Measurements from ENCODE around the gene UQCC2. TPM values are rescaled to one million over a fixed set of nuclear protein-coding genes. Genes with fewer than 3 reads are reported as not detected.

The UQCC2 gene
- total RNA-seq, 1 experiment from 2014 or later, result 41.7 TPM

DNA sequence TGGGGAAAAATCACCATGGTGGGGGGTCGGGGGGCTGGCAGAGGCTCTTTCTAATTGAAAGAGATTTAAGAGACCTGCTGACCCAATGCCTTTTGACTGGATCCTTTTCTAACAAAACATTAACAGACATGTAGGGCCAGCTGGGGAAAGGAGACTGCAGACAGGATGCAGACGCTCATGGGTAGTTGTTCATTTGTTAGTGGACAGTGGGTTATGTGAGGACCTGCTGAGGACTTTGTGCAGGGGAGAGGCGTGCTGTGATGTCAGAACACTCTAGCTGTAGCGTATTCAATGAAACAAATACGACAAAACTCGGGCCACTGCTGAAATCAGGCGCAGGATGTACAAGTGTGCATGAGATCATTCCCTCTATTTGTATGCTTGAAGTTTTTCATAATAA, 34.0 kb upstream of the UQCC2 start:
- in situ Hi-C loops (cut with HindIII; ENCODE audit: low pct_unique_long_range_greater_than_20kb, low sequenced_read_pairs), result no loop called here
- no peak for DNase-seq (ENCODE audit: low read depth)

DNA sequence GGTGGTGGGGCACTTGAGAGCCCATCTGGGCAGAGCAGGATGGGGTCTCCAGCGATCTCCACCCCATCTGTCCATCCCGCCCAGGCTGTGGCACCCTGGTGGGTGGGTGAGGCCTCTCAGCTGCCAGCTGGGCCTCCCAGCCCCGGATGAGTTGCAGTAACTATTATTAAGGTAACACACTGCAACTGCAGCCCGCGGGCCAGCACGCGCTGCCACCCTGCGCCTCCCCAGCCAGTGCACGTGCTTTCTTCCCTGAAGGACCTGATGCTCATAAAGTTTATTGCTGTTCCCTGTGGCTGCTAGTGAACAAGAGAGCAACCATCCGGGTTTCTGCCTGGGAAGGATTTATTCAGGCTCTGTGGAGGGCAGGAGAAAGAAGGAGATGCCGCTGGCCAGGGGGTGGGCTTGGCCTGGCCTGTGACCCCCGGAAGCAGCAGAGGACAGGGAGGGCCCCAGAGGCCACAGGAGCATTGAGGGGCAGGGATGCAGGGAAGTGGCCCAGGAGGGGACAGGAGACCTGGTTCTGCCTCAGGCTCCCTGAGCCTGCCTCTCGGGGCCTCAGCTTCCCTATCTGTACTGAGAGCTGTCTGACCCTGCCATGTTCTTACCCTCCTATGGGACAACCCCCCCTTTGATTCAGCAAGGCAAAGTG, 33.5 kb upstream of the UQCC2 start:
- in situ Hi-C loops (cut with HindIII; ENCODE audit: low pct_unique_long_range_greater_than_20kb, low sequenced_read_pairs), result no loop called here
- no peak for DNase-seq (ENCODE audit: low read depth)

DNA sequence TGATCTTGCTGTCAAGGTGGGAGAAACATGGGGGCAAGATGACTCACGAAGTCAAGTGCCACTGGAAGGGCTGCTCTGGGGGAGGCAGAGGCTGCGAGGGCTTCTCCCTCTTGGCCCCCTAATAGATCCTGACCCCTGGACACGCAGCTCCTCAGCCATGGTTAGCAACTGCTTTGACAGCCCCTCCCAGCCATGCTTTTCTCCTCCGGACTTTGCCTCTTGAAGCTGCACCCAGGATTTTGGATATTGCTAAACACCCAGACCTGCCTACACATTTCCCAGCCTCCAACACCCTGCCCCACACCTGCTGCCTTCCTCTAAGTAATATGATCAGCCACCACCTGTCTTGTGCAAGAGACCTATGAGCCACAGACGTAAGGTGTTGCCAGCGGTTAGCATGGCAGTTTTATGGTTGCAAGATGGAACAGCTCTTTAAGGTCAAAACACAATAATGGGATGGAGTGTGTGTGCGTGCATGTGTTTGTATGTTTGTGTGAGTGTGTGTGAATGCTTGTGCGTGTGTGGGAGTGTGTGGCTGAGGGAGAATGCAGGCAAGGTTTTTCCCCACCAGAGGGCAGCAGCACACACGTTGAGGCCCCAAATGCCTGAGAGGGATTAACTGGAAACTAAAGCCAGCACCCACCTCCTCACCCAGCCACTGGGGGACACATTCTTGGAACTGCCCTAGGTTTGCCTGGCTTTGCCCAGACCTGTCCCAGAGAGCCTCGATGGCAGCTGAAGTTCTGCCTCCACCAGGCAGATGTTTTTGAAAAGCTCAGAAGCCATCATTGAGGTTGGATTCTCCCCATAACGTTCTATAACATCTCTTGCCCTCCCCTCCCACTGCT, 32.7 kb upstream of the UQCC2 start:
- in situ Hi-C loops (cut with HindIII; ENCODE audit: low pct_unique_long_range_greater_than_20kb, low sequenced_read_pairs), result no loop called here
- peak; percentile 65 for DNase-seq (ENCODE audit: low read depth)

DNA sequence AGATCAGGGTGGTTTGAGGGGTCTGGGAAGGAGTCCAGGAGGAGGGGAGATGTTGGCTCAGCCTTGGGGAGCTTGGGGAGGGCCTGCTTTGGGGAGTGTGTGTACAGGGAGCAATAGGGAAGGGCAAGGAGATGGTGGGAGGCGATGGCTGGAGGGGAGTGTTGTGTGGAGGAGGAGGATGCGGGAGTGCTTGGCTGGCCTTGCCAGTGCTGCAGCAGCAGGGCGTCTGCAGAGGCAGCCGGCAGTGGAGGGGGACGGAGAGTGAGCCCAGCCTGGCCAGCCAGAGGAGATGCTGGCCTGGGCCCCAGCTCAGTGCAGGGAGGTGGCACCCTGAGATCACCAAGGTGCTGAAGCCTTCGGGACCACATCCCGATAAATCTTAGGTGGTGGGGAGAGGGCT, 31.3 kb upstream of the UQCC2 start:
- DNase-seq (ENCODE audit: low read depth), result no peak
- in situ Hi-C loops (cut with HindIII; ENCODE audit: low pct_unique_long_range_greater_than_20kb, low sequenced_read_pairs), result no loop called here

DNA sequence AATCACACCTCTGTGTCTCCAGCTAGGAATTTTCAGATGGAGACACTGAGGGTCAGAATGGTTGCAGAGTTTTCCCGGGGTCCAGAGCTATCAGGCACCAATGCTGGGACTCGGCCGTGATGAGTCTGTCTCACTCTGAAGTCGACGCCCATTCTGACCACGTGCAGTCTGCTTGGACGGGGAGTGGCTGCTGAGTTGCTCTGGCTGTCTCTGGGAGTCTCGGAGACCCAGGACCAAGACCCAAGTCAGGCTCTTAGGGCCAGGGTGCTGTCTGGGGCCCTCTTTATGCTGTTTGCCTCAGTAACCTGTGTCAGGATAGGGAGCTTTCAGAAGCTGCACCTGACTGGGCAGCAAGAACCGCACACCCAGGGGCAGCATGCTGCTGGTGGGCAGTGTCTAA, 30.6 kb upstream of the UQCC2 start:
- in situ Hi-C loops (cut with HindIII; ENCODE audit: low pct_unique_long_range_greater_than_20kb, low sequenced_read_pairs), result no loop called here
- DNase-seq (ENCODE audit: low read depth), result no peak

DNA sequence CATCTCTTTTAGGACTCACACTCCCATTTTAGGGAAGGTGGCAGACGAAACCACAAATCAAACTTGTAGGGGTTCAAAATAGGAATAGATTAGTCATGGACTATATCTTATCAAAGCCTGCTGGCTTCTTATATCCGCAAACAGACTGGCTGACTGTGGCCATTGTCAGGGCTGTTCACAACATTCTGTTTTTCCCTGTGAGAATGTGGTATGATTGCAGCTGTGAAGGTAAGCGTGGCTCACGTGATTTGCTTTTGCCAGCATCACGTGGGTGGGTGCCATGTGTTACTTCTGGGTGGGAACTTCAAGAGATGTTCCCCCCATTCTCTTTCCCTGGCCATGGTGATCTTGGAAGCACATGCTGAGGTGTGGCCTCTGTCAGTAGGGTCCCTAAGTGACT, 29.3 kb upstream of the UQCC2 start:
- in situ Hi-C loops (cut with HindIII; ENCODE audit: low pct_unique_long_range_greater_than_20kb, low sequenced_read_pairs), result no loop called here
- DNase-seq (ENCODE audit: low read depth), result no peak

DNA sequence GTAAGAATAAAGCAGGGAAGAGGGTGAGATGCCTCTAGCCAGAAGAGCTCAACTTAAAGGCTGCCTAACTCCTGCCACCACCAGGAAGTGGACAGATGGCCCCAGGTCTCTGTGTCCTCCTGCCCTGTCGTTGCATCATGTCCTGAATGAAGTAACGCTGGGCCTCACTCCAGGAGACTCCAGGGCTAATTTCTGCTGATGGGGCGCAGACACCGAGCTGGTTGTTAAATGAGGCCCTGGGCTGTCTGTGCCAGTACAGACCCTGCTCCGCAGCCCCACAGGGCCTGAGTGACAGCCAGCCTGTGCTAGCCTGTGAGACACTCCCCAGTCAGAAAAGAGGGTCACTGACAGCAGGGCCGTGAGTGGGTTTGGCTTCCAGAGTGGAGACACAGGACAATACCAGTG, 28.7 kb upstream of the UQCC2 start:
- DNase-seq (ENCODE audit: low read depth), result no peak
- in situ Hi-C loops (cut with HindIII; ENCODE audit: low pct_unique_long_range_greater_than_20kb, low sequenced_read_pairs), result no loop called here

DNA sequence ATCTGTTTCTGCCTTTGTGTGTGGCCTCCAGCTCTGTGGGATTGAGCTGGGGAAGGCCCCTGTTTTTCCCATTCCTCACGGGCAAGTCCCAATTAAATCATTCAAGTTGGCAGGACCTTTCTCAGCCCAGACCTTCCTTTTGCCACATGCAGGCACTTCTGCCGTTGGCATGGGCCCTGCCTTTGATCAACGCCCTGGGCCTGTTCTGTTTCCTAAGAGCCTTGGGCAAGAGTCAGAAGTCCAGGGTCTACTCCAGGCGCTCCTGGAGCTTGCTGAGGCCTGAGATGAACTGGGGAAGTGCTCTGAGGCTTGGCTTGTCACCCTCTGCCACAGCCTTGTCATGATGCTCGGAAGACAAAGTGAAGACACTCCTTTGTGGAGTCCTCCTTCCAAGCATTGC, 28.1 kb upstream of the UQCC2 start:
- in situ Hi-C loops (cut with HindIII; ENCODE audit: low pct_unique_long_range_greater_than_20kb, low sequenced_read_pairs), result no loop called here
- no peak for DNase-seq (ENCODE audit: low read depth)

DNA sequence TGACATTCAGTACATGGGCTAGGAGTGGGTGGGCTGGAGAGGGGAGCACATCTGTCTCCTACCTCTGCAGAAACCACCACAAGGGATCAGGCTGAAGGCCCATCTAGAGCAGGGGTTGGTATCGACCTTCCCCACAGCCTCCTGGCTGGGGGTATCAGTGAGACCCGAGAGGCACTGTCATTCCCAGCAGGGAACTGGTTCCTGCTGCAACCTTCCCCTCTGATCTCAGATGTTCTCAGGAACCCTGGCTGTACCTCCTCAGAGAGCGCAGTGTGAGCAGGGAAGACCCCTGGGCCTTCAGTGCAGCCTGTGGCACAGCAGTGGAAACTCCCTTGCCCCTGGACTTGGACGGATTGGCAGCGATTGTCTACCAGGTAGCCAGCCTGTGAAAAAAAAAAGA, 27.4 kb upstream of the UQCC2 start:
- no peak for DNase-seq (ENCODE audit: low read depth)
- in situ Hi-C loops (cut with HindIII; ENCODE audit: low pct_unique_long_range_greater_than_20kb, low sequenced_read_pairs), result no loop called here

DNA sequence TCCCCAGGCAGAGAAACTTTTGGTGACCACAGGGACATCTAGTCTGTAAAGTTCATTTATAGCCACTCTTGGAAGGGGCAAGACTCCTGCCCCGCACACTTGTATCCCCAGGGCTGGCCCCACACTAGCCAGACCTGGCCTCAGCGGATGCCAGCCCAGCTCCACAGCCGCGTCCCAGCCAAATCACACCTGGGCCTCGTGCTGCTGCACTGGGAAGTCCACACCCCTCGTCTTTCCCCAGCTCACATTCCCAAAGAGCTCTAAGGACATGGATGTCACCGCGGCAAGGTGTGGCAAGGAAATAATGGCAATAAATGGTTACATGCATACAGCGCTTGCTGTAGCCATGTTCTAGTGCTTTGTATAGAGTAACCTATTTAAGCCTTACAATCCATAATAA, 26.7 kb upstream of the UQCC2 start:
- no peak for DNase-seq (ENCODE audit: low read depth)
- in situ Hi-C loops (cut with HindIII; ENCODE audit: low pct_unique_long_range_greater_than_20kb, low sequenced_read_pairs), result no loop called here

DNA sequence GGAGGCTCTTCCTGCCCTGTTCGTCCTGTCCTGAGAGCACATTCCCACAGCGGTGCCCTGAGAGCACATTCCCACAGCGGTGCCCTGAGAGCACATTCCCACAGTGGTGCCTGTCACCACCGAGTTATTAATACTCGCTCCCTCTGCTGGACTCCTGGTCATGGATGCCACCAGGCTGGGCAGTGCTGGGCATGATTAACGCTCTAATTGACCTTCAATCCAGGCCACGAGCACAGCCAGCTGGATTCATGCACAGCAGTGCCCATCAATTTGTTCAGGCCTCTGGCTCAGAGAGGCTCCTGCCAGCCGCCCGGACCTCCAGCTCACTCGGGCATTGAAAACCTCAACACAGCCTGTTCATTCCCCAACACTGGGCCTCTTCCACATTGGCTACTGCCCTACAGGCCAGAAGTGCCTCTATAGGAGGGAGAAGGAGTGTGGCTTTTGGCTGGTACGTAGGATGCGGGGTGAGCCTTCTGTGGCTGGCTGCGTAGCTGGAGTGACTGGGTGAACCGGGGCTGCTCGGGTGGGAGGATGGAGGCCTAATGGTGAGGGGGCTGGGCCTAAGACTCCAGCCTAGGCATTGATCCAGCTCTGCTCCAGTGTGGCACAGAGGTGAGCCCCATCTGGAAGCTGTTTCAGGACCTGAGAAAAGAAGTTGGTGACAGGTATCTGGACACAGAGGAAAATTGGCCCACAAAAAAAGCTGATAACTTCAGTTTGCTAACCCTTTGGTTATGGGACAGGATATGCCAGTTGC, 25.9 kb upstream of the UQCC2 start:
- in situ Hi-C loops (cut with HindIII; ENCODE audit: low pct_unique_long_range_greater_than_20kb, low sequenced_read_pairs), result no loop called here
- DNase-seq (ENCODE audit: low read depth), result no peak

DNA sequence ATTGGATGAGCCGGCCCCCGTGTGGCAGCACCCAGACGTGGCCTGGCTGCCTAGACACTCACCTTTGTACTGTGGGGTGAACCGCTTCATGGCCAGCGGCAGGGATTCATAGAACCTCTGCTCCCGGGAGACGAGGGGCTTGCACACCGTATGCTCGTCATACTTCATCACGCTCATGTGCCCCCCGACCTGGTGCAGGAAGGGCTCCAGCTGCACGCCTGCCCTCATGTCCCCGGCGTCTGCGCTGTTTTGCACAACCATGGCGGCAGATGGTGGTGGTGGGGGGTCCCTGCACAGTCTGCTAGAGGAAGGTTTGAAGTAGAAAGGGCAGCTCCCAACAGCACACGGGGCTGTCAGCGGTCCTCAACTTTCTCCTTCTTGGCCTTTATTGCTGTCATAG, 23.7 kb upstream of the UQCC2 start:
- in situ Hi-C loops (cut with HindIII; ENCODE audit: low pct_unique_long_range_greater_than_20kb, low sequenced_read_pairs), result no loop called here
- no peak for DNase-seq (ENCODE audit: low read depth)

DNA sequence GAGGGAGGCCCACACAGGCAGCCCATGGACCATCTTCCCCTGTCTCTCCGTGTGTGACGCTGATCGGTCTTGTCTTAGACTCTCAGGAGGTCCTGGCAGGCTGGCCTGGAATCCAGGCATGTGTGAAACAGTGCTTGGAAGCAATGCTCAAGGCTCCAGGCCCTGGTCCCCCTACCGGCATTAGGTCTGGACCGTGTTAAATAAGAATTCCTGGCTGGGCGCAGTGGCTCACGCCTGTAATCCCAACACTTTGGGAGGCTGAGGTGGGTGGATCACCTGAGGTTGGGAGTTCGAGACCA, 22.2 kb upstream of the UQCC2 start:
- in situ Hi-C loops (cut with HindIII; ENCODE audit: low pct_unique_long_range_greater_than_20kb, low sequenced_read_pairs), result no loop called here
- no peak for DNase-seq (ENCODE audit: low read depth)

DNA sequence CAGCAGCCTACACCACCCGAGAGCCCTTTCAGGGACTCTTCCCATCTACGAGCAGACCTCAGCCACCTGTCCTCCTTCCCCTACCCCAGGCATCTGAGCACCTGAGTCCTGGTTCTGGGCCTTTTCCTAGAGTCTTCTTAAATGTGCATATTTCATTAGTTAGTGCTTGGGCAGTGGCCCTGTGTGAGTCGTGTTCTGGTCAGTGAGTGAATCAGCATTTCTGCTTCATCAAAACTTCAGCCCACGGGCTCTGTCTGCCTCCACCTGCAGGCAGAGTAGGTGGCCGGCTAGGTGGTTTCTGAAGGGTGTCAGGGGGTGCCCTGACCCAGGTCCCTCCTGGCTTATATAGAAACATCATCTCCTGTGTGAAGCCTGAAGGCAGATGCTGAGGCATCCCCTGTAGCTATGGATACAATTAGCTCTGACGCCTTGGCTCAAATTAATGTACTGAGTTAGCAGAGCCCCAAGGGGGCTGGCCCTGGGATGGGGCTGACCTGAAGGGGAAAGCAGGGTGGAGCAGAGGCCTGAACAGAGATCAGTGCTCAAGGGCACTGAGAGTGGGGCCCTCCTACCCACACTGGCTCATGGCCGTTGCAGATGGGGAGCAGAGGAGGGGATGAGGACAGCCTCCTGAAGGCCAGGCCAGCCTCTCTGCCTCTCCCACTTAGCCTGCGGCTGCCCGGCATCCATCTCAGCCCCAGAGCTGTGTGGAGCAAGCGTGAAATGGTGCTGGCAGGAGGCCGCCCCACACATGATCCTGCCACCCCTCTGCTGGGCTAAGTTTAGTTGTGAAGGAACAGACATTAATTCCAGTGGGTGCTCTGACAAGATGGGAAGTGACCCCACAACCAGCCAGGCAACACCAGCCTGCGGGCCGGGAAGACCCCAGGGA, 21.6 kb upstream of the UQCC2 start:
- in situ Hi-C loops (cut with HindIII; ENCODE audit: low pct_unique_long_range_greater_than_20kb, low sequenced_read_pairs), result no loop called here
- peak; percentile 31 for DNase-seq (ENCODE audit: low read depth)

DNA sequence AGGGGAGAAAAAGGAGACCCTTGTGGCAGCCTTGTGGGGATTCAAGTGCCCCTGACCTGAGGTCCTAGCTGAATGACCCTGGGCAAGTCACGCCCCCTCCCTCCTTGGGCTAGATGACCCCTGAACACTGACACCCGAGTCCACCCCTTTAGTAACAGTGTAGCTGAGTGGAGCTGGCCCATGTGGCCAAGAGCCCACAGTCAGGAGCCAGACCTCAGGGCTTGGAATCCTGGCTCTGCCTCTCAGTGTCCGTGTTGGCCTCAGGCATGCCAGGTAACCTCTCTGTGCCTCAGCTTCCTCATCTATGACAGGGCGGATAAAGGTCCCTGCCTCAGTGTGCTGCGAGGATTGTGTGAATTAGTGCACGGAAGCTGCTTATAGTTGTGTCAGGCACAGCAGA, 20.9 kb upstream of the UQCC2 start:
- DNase-seq (ENCODE audit: low read depth), result no peak
- in situ Hi-C loops (cut with HindIII; ENCODE audit: low pct_unique_long_range_greater_than_20kb, low sequenced_read_pairs), result no loop called here

DNA sequence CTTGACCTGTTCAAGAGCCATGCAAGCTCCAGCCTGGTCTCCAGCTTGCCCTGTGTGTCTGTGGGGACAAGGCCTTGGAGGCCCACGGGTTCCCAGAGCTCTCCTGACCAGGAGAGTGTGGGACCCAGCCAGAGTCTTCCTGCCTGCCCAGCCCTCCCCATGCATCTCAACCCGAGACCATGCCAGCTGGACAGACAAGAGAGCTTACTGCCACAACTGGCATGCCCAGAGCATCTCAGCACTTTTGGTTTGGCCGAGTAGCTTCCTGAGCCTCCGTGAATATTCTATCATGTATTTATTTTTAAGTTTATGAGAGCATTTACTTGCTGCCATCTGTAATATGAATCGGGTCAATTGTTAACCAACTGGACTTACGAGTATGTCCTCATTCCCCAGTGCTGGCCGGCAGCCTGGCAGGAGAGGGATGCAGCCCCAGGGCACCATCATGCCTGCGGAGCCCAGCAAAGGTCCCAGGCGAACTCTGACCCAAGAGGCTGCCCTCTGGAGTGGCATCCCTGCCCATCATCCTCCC, 20.3 kb upstream of the UQCC2 start:
- no peak for DNase-seq (ENCODE audit: low read depth)
- in situ Hi-C loops (cut with HindIII; ENCODE audit: low pct_unique_long_range_greater_than_20kb, low sequenced_read_pairs), result no loop called here

DNA sequence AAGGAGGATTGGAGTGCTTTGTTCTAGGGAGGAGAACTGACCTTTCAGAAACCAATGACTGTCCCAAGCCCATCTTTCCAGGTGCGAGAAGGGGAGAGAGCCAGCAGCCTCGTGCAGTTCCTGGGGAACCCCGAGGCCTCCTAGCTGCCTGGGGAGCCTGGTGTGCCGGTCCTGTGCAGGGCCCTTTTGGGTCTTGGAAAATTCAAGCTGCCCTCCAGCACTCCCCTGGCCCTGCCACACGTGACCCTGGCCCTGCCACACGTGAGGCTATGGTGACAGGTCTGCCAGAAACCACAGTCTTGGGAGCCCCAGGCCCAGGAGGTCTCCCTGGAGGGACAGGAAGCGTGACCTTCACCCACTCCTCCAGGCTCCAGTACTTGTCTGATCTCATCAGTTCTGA, 19.5 kb upstream of the UQCC2 start:
- no peak for DNase-seq (ENCODE audit: low read depth)
- in situ Hi-C loops (cut with HindIII; ENCODE audit: low pct_unique_long_range_greater_than_20kb, low sequenced_read_pairs), result no loop called here

DNA sequence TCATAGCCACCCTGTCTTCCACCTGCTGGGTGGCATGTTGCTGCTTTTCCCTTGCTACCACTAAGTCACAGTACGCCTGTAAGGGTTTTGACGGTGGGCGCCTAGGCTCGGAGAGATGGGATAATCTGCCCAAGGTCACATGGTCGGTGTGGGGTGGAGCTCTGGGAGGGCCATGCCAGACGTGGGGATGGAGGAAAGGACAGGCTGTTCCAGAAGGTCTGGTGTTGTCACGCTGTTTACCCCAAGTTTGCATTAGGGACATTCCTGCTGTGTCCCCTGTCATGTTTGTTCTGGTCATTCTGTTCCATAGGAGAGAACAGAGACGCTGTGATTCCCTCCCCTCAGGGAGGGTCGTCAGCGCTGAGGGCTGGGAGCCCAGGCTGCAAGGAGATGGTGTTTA, 19.1 kb upstream of the UQCC2 start:
- in situ Hi-C loops (cut with HindIII; ENCODE audit: low pct_unique_long_range_greater_than_20kb, low sequenced_read_pairs), result no loop called here

More for the DNA sequence above, 19.1 kb upstream of the UQCC2 start:
- no peak for DNase-seq (ENCODE audit: low read depth)
